Measurements from ENCODE around the gene ITGB5. TPM values are rescaled to one million over a fixed set of nuclear protein-coding genes. Genes with fewer than 3 reads are reported as not detected.

ITGB5 gene
- total RNA-seq, 1 experiment from 2014 or later, result 77.8 TPM

GRCh38 chr3:124851136-124851535 lies 36.0 kb downstream of the ITGB5 start:
- RAD21 ChIA-PET (ENCODE audit: low non-redundant PET in 1 of 2, low total read pairs in 2 of 2, uncharacterized antibody in 2 of 2, unreplicated experiment in 2 of 2), result no interaction called here
- no TSS peak for BruUV-seq (replicated peaks)

More at GRCh38 chr3:124851136-124851535, 36.0 kb downstream of the ITGB5 start:
- Histone ChIP-seq H3K27me3 (ENCODE audit: insufficient read depth, low read length) (no peaks in the 10 kb centered on the region), H4K20me1 (ENCODE audit: insufficient read depth) (no peaks in the 10 kb centered on the region), H3K4me3 (replicated peaks in 1 of 2; ENCODE audit: low read depth in 1 of 2, low read length in 2 of 2) (no peak overlapping the region), H3K36me3 (ENCODE audit: control insufficient read depth in 1 of 2, insufficient read depth in 2 of 2, low read length in 2 of 2) (peaks cover 0 to 6% of the 10 kb centered on the region in 2 experiments; a peak in 2 of 4 replicates), H3K27ac (ENCODE audit: low read depth, low read length) (no peak overlapping the region), H3K79me2 (ENCODE audit: insufficient read depth, low read length) (no peaks in the 10 kb centered on the region), H3K9me2 (ENCODE audit: insufficient read depth) (no peaks in the 10 kb centered on the region), H3K4me2 (ENCODE audit: low read length) (no peak overlapping the region), H2AFZ (ENCODE audit: low read depth, low read length, poor library complexity, severe bottlenecking) (no peak overlapping the region), H3K9me3 (ENCODE audit: control insufficient read depth in 1 of 2, insufficient read depth in 1 of 2, low read depth in 1 of 2, low read length in 2 of 2) (no peaks in the 10 kb centered on the region), H3K9ac (ENCODE audit: low read length) (no peak overlapping the region), H3K4me1 (ENCODE audit: control insufficient read depth in 1 of 2, insufficient read depth in 2 of 2, low read length in 2 of 2) (peaks cover under 1 to 2% of the 10 kb centered on the region in 2 experiments; a peak in 2 of 4 replicates)
- TF ChIP-seq CEBPB (IDR thresholded peaks at IDR 0.05; ENCODE audit: low read depth), result no peak
- no peak for TF ChIP-seq EZH2phosphoT487 (IDR thresholded peaks at IDR 0.05; ENCODE audit: borderline replicate concordance)
- TF ChIP-seq FOSL1 (IDR thresholded peaks at IDR 0.05; ENCODE audit: low read depth), result no peak
- no peak for TF ChIP-seq ZBTB33 (IDR thresholded peaks at IDR 0.05; ENCODE audit: extremely low read depth, insufficient replicate concordance, low read length)
- no peak for TF ChIP-seq ELF1 (IDR thresholded peaks at IDR 0.05; ENCODE audit: borderline replicate concordance, low read depth)
- TF ChIP-seq, protein P1, sequence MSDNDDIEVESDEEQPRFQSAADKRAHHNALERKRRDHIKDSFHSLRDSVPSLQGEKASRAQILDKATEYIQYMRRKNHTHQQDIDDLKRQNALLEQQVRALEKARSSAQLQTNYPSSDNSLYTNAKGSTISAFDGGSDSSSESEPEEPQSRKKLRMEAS (IDR thresholded peaks at IDR 0.05), result no peak
- TF ChIP-seq TCF7L2 (IDR thresholded peaks at IDR 0.05; ENCODE audit: borderline replicate concordance, extremely low read depth, insufficient read depth, insufficient read length), result no peak
- TF ChIP-seq JUND (IDR thresholded peaks at IDR 0.05), result no peak
- no peak for TF ChIP-seq EZH2 (IDR thresholded peaks at IDR 0.05)
- ATAC-seq (no peak), DNase-seq (ENCODE audit: low read depth, low spot score) (no peak)
- ChIA-PET CTCF (no interaction called here), POLR2A (no interaction called here)
- intact Hi-C loops (cut with micrococcal nuclease), result no loop called here
